ENCODE data around the gene S100A1. TPM values are rescaled to one million over a fixed set of nuclear protein-coding genes. Genes with fewer than 3 reads are reported as not detected.

Gene S100A1
- total and polyA plus RNA-seq, 10 of the 15 experiments (the other 5 are each of a cell fraction or from before 2014, with no cell fraction given), result 0.13 to 0.29 TPM; not detected in 8

DNA sequence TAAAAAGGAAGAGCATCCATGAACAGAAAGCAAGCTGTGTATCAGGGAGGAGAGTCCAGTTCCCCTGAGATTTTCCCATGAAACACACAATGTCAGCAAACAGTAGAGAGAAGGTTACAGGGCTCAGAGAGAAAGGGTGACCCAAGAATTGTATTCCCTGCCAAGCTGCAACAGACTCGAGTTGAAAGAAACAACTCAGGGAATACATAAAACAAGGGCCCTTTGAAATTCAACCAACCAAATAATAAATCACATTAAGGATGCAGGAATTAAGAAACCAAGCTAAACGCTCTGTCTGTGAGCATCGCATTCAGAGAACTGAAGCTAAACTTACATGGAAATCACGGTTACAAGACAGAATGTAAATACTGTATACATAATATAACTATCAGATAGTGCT lies 35.5 kb upstream of the S100A1 start (continued):
- TF ChIP-seq, protein P1, sequence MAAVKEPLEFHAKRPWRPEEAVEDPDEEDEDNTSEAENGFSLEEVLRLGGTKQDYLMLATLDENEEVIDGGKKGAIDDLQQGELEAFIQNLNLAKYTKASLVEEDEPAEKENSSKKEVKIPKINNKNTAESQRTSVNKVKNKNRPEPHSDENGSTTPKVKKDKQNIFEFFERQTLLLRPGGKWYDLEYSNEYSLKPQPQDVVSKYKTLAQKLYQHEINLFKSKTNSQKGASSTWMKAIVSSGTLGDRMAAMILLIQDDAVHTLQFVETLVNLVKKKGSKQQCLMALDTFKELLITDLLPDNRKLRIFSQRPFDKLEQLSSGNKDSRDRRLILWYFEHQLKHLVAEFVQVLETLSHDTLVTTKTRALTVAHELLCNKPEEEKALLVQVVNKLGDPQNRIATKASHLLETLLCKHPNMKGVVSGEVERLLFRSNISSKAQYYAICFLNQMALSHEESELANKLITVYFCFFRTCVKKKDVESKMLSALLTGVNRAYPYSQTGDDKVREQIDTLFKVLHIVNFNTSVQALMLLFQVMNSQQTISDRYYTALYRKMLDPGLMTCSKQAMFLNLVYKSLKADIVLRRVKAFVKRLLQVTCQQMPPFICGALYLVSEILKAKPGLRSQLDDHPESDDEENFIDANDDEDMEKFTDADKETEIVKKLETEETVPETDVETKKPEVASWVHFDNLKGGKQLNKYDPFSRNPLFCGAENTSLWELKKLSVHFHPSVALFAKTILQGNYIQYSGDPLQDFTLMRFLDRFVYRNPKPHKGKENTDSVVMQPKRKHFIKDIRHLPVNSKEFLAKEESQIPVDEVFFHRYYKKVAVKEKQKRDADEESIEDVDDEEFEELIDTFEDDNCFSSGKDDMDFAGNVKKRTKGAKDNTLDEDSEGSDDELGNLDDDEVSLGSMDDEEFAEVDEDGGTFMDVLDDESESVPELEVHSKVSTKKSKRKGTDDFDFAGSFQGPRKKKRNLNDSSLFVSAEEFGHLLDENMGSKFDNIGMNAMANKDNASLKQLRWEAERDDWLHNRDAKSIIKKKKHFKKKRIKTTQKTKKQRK (IDR thresholded peaks at IDR 0.05; ENCODE audit: low read depth, low read length), result no peak
- TF ChIP-seq POLR2AphosphoS5 (IDR thresholded peaks at IDR 0.05; ENCODE audit: low read length), result no peak
- no peak for TF ChIP-seq HSF1 (IDR thresholded peaks at IDR 0.05; ENCODE audit: low read depth, low read length)
- no peak for TF ChIP-seq KAT2A (conservative IDR thresholded peaks at IDR 0.05; ENCODE audit: control insufficient read depth, low read depth, low read length)
- no peak for TF ChIP-seq IKZF1 (conservative IDR thresholded peaks at IDR 0.05)
- TF ChIP-seq SUZ12 (IDR thresholded peaks at IDR 0.05; ENCODE audit: unreplicated experiment), result no peak
- TF ChIP-seq CREM (IDR thresholded peaks at IDR 0.05; ENCODE audit: low read depth), result no peak
- TF ChIP-seq, protein P2, sequence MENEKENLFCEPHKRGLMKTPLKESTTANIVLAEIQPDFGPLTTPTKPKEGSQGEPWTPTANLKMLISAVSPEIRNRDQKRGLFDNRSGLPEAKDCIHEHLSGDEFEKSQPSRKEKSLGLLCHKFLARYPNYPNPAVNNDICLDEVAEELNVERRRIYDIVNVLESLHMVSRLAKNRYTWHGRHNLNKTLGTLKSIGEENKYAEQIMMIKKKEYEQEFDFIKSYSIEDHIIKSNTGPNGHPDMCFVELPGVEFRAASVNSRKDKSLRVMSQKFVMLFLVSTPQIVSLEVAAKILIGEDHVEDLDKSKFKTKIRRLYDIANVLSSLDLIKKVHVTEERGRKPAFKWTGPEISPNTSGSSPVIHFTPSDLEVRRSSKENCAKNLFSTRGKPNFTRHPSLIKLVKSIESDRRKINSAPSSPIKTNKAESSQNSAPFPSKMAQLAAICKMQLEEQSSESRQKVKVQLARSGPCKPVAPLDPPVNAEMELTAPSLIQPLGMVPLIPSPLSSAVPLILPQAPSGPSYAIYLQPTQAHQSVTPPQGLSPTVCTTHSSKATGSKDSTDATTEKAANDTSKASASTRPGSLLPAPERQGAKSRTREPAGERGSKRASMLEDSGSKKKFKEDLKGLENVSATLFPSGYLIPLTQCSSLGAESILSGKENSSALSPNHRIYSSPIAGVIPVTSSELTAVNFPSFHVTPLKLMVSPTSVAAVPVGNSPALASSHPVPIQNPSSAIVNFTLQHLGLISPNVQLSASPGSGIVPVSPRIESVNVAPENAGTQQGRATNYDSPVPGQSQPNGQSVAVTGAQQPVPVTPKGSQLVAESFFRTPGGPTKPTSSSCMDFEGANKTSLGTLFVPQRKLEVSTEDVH (IDR thresholded peaks at IDR 0.05; ENCODE audit: low read depth, partially characterized antibody), result no peak
- TF ChIP-seq CHD4 (IDR thresholded peaks at IDR 0.05), result no peak
